ENCODE measurements around the gene NMNAT3. TPM values are rescaled to one million over a fixed set of nuclear protein-coding genes. Genes with fewer than 3 reads are reported as not detected.

The NMNAT3 gene
- total RNA-seq, 1 experiment from 2014 or later = 1.3 TPM

- H3K56ac ChIP-seq (ENCODE audit: insufficient read length, low read depth, low read length) = no peak overlapping the region
- no peak overlapping the region for H2BK20ac ChIP-seq (ENCODE audit: low read depth, low read length, poor library complexity, severe bottlenecking)
- no peak overlapping the region for H2BK12ac ChIP-seq (ENCODE audit: insufficient read length, low read depth, low read length)
- Mint-ChIP-seq H3K36me3 (ENCODE audit: insufficient read depth in 1 of 3, low read depth in 3 of 3) (no peaks in the 10 kb centered on the region), H3K27ac (no peak overlapping the region), H3K27me3 (ENCODE audit: low read depth) (no peaks in the 10 kb centered on the region), H3K4me3 (no peak overlapping the region), H3K4me1 (peaks cover 14 to 20% of the 10 kb centered on the region in 2 experiments), H3K9me3 (no peaks in the 10 kb centered on the region)
- H3K4me2 ChIP-seq (ENCODE audit: insufficient read depth, insufficient read length, low read length) = no peak overlapping the region
- no peak overlapping the region for H2BK5ac ChIP-seq (ENCODE audit: insufficient read length, low read length)
- H4K5ac ChIP-seq (ENCODE audit: insufficient read length, low read depth, low read length) = no peak overlapping the region
- no peaks in the 10 kb centered on the region for H3K79me1 ChIP-seq (ENCODE audit: insufficient read depth, low read depth, low read length, poor library complexity, severe bottlenecking)
- no peak overlapping the region for H3K27ac ChIP-seq (ENCODE audit: insufficient read length, low read depth, low read length)
- H2AFZ ChIP-seq (ENCODE audit: low read length) = no peak overlapping the region
- no peak overlapping the region for H2AK5ac ChIP-seq (ENCODE audit: insufficient read length, low read length)
- H3K4me1 ChIP-seq (ENCODE audit: insufficient read depth, low read length) = no peaks in the 10 kb centered on the region; the same call in 1 of the 2 replicates
- H2BK15ac ChIP-seq (ENCODE audit: low read depth, low read length) = no peak overlapping the region
- TF ChIP-seq, protein P1, sequence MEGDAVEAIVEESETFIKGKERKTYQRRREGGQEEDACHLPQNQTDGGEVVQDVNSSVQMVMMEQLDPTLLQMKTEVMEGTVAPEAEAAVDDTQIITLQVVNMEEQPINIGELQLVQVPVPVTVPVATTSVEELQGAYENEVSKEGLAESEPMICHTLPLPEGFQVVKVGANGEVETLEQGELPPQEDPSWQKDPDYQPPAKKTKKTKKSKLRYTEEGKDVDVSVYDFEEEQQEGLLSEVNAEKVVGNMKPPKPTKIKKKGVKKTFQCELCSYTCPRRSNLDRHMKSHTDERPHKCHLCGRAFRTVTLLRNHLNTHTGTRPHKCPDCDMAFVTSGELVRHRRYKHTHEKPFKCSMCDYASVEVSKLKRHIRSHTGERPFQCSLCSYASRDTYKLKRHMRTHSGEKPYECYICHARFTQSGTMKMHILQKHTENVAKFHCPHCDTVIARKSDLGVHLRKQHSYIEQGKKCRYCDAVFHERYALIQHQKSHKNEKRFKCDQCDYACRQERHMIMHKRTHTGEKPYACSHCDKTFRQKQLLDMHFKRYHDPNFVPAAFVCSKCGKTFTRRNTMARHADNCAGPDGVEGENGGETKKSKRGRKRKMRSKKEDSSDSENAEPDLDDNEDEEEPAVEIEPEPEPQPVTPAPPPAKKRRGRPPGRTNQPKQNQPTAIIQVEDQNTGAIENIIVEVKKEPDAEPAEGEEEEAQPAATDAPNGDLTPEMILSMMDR (conservative IDR thresholded peaks at IDR 0.05) = no peak
- no peak overlapping the region for H2BK120ac ChIP-seq (ENCODE audit: low read depth, low read length, poor library complexity, severe bottlenecking)
- no peak overlapping the region for H3K23ac ChIP-seq (ENCODE audit: insufficient read length, low read depth, low read length)
- H3T11ph ChIP-seq (ENCODE audit: low read length) = no peak overlapping the region
- no peak overlapping the region for H3K14ac ChIP-seq (ENCODE audit: insufficient read depth, low read length)
- H3K27me3 ChIP-seq (ENCODE audit: insufficient read depth, low read length) = no peaks in the 10 kb centered on the region; the same call in 1 of the 2 replicates
- no peaks in the 10 kb centered on the region for H3K9me3 ChIP-seq (ENCODE audit: control insufficient read depth, low read depth, low read length)
- WGBS (ENCODE audit: extremely low coverage, insufficient read length, low lambda C conversion rate) = no CpG with 5 or more reads among the region's 3 CpGs
- H3K18ac ChIP-seq (ENCODE audit: insufficient read length, low read depth, low read length) = no peak overlapping the region
- H3K4ac ChIP-seq (ENCODE audit: low read depth, low read length) = no peak overlapping the region
- H4K20me1 ChIP-seq (ENCODE audit: control insufficient read depth, insufficient read depth, insufficient read length) = no peaks in the 10 kb centered on the region
- H4K8ac ChIP-seq (replicated peaks; ENCODE audit: insufficient read length, low read depth, low read length) = no peak overlapping the region
- no peaks in the 10 kb centered on the region for H3K79me2 ChIP-seq (ENCODE audit: insufficient read depth, low read length)
- H3K23me2 ChIP-seq (ENCODE audit: insufficient read length, low read depth, low read length, poor library complexity, severe bottlenecking) = no peaks in the 10 kb centered on the region
- no peak for DNase-seq
- no peak overlapping the region for H3K9ac ChIP-seq (ENCODE audit: extremely low read depth, insufficient read length, low read length)
- no peak overlapping the region for H4K91ac ChIP-seq (ENCODE audit: insufficient read length, low read depth, low read length)
Measured at GRCh38 chr3:139608924-139609323, 68.8 kb downstream of the NMNAT3 start.
